Lower leg skin (tissue), 3 donors: ENCODE data around the gene TAAR8.
"Not testable (repeated sequence)": the region's sequence is repeated elsewhere in the genome, so short reads cannot be mapped to it uniquely, and the experiment has no call there.

Experiments used
- CTCF ChIP-seq, 3 donors: fragments of 450-650 bp; IDR thresholded peaks; one replicate each; pipeline ENCODE4 v1.5.1; 2016; ENCODE audit warnings: antibody characterized with exemption in 3 of 3, mild to moderate bottlenecking in 3 of 3, moderate library complexity in 2 of 3
- POLR2A ChIP-seq, 2 donors: fragments of 450-650 bp; IDR thresholded peaks; one replicate each; pipeline ENCODE4 v1.6.1; 2016 to 2017; ENCODE audit warnings: antibody characterized with exemption in 2 of 2, mild to moderate bottlenecking in 1 of 2, moderate library complexity in 1 of 2

GRCh38 chr6:132560087-132560486 is 7.6 kb downstream of the TAAR8 start:
- not testable (repeated sequence) for TF ChIP-seq CTCF, POLR2A (IDR thresholded peaks at IDR 0.05)
